IgD-negative memory B cell (primary cell): ENCODE results near the gene KCNC1. TPM values are rescaled to one million over a fixed set of nuclear protein-coding genes. Genes with fewer than 3 reads are reported as not detected.
A peak's percentile ranks its signal among the peaks of the same experiment; 100 is the strongest.

Experiments used
- H3K27ac Mint-ChIP-seq, 3 donors: one replicate each; pipeline ENCODE4 v1.8.0; 2020 to 2022; ENCODE audit warnings: mild to moderate bottlenecking in 3 of 3, mixed read lengths in 3 of 3, moderate library complexity in 1 of 3
- H3K27me3 Mint-ChIP-seq: one replicate; pipeline ENCODE4 v1.8.0; 2021; ENCODE audit warnings: mixed read lengths
- H3K36me3 Mint-ChIP-seq: one replicate; pipeline ENCODE4 v1.8.0; 2020; ENCODE audit warnings: mild to moderate bottlenecking, mixed read lengths
- H3K4me1 Mint-ChIP-seq, 3 donors: one replicate each; pipeline ENCODE4 v1.8.0; 2020 to 2022; ENCODE audit warnings: mixed read lengths in 3 of 3, mild to moderate bottlenecking in 1 of 3
- H3K4me3 Mint-ChIP-seq, 4 donors: one replicate each; pipeline ENCODE4 v1.8.0; 2020 to 2022; ENCODE audit warnings: mild to moderate bottlenecking in 4 of 4, mixed read lengths in 4 of 4, moderate library complexity in 3 of 4
- H3K9me3 Mint-ChIP-seq, 3 donors: one replicate each; pipeline ENCODE4 v1.8.0; 2020 to 2021; ENCODE audit warnings: mixed read lengths in 3 of 3, mild to moderate bottlenecking in 1 of 3
- polyA plus RNA-seq: library from polyadenylated mRNA; unstranded; fragments of 300-500 nt; fragmentation: Illumina TruSeq; gene quantifications from one replicate; pipeline ENCODE4 v1.2.3, GENCODE V29; 2021

Gene KCNC1
- polyA plus RNA-seq, 1 donor from 2014 or later, result 0.13 TPM

- H3K27ac Mint-ChIP-seq, result no peak overlapping the region
- peaks cover 6% of the 10 kb centered on the region for H3K36me3 Mint-ChIP-seq
Observed at GRCh38 chr11:17811352-17811751, 76.8 kb downstream of the KCNC1 start.

GRCh38 chr11:17812091-17812864 is 77.7 kb downstream of the KCNC1 start:
- Mint-ChIP-seq H3K27me3 (no peaks in the 10 kb centered on the region), H3K36me3 (peaks cover 4% of the 10 kb centered on the region), H3K4me1 (peaks cover 0 to 3% (median 0%) of the 10 kb centered on the region in 3 donors), H3K9me3 (peaks cover 0 to 2% (median 0%) of the 10 kb centered on the region in 3 donors), H3K27ac (no peak overlapping the region), H3K4me3 (no peak overlapping the region)

More at GRCh38 chr11:17811352-17811751, 76.8 kb downstream of the KCNC1 start:
- Mint-ChIP-seq H3K4me1 (peaks cover 0 to 3% (median 0%) of the 10 kb centered on the region in 3 donors), H3K27me3 (no peaks in the 10 kb centered on the region), H3K4me3 (no peak overlapping the region), H3K9me3 (peaks cover 0 to 2% (median 0%) of the 10 kb centered on the region in 3 donors)

- no peak overlapping the region for H3K4me3 Mint-ChIP-seq
- no peaks in the 10 kb centered on the region for H3K27me3 Mint-ChIP-seq
- H3K9me3 Mint-ChIP-seq, result peaks cover 0 to 2% (median 0%) of the 10 kb centered on the region in 3 donors
- no peak overlapping the region for H3K27ac Mint-ChIP-seq
- H3K36me3 Mint-ChIP-seq, result peaks cover 4% of the 10 kb centered on the region
- H3K4me1 Mint-ChIP-seq, result peaks cover 0 to 3% (median 0%) of the 10 kb centered on the region in 3 donors
Observed at GRCh38 chr11:17812865-17813187, 78.2 kb downstream of the KCNC1 start.

- Mint-ChIP-seq H3K9me3 (peaks cover 0 to 2% (median 0%) of the 10 kb centered on the region in 3 donors), H3K36me3 (peaks cover 2% of the 10 kb centered on the region), H3K27ac (no peak overlapping the region), H3K4me3 (no peak overlapping the region), H3K4me1 (peaks cover 0 to 3% (median 3%) of the 10 kb centered on the region in 3 donors), H3K27me3 (no peaks in the 10 kb centered on the region)
Observed at GRCh38 chr11:17813391-17814059, 78.9 kb downstream of the KCNC1 start.

GRCh38 chr11:17814546-17814945 is 80.0 kb downstream of the KCNC1 start:
- Mint-ChIP-seq H3K36me3 (no peaks in the 10 kb centered on the region), H3K27me3 (no peaks in the 10 kb centered on the region), H3K27ac (no peak overlapping the region), H3K4me1 (peaks cover 0 to 6% (median 3%) of the 10 kb centered on the region in 3 donors), H3K9me3 (peaks cover 0 to 2% (median 0%) of the 10 kb centered on the region in 3 donors), H3K4me3 (no peak overlapping the region)

- H3K27ac Mint-ChIP-seq, result no peak overlapping the region
- no peaks in the 10 kb centered on the region for H3K27me3 Mint-ChIP-seq
- H3K9me3 Mint-ChIP-seq, result no peaks in the 10 kb centered on the region
Observed at GRCh38 chr11:17816232-17816931, 81.8 kb downstream of the KCNC1 start.

GRCh38 chr11:17821648-17822400 is 87.2 kb downstream of the KCNC1 start:
- Mint-ChIP-seq H3K4me3 (no peak overlapping the region), H3K36me3 (peaks cover 19% of the 10 kb centered on the region), H3K27me3 (no peaks in the 10 kb centered on the region), H3K4me1 (peaks cover 0 to 6% (median 2%) of the 10 kb centered on the region in 3 donors), H3K9me3 (no peaks in the 10 kb centered on the region), H3K27ac (no peak overlapping the region)

More at GRCh38 chr11:17816232-17816931, 81.8 kb downstream of the KCNC1 start:
- peaks cover 0 to 6% (median 3%) of the 10 kb centered on the region in 3 donors for H3K4me1 Mint-ChIP-seq
- H3K4me3 Mint-ChIP-seq, result no peak overlapping the region
- no peaks in the 10 kb centered on the region for H3K36me3 Mint-ChIP-seq

GRCh38 chr11:17822401-17822781 is 87.8 kb downstream of the KCNC1 start:
- no peak overlapping the region for H3K27ac Mint-ChIP-seq

GRCh38 chr11:17827006-17827405 is 92.4 kb downstream of the KCNC1 start:
- no peaks in the 10 kb centered on the region for H3K9me3 Mint-ChIP-seq
- peaks cover 30% of the 10 kb centered on the region for H3K36me3 Mint-ChIP-seq
- no peaks in the 10 kb centered on the region for H3K27me3 Mint-ChIP-seq
- no peak overlapping the region for H3K27ac Mint-ChIP-seq
- H3K4me3 Mint-ChIP-seq, result no peak overlapping the region
- peaks cover 0 to 2% (median 0%) of the 10 kb centered on the region in 3 donors for H3K4me1 Mint-ChIP-seq

More at GRCh38 chr11:17822401-17822781, 87.8 kb downstream of the KCNC1 start:
- peak overlapping the region in 1 of 4 donors; percentile 43 for H3K4me3 Mint-ChIP-seq
- no peaks in the 10 kb centered on the region for H3K9me3 Mint-ChIP-seq
- H3K36me3 Mint-ChIP-seq, result peaks cover 19% of the 10 kb centered on the region
- no peaks in the 10 kb centered on the region for H3K27me3 Mint-ChIP-seq
- peaks cover 0 to 6% (median 2%) of the 10 kb centered on the region in 3 donors for H3K4me1 Mint-ChIP-seq

GRCh38 chr11:17828311-17828751 is 93.8 kb downstream of the KCNC1 start:
- H3K4me3 Mint-ChIP-seq, result no peak overlapping the region
- H3K9me3 Mint-ChIP-seq, result no peaks in the 10 kb centered on the region
- no peak overlapping the region for H3K27ac Mint-ChIP-seq
- H3K4me1 Mint-ChIP-seq, result peaks cover 0 to 2% (median 0%) of the 10 kb centered on the region in 3 donors
- H3K36me3 Mint-ChIP-seq, result peaks cover 29% of the 10 kb centered on the region
- H3K27me3 Mint-ChIP-seq, result no peaks in the 10 kb centered on the region

GRCh38 chr11:17831228-17831627 is 96.6 kb downstream of the KCNC1 start:
- no peaks in the 10 kb centered on the region for H3K27me3 Mint-ChIP-seq
- no peak overlapping the region for H3K4me3 Mint-ChIP-seq
- no peaks in the 10 kb centered on the region for H3K9me3 Mint-ChIP-seq
- peaks cover 19% of the 10 kb centered on the region for H3K36me3 Mint-ChIP-seq
- H3K27ac Mint-ChIP-seq, result no peak overlapping the region
- no peaks in the 10 kb centered on the region for H3K4me1 Mint-ChIP-seq

GRCh38 chr11:17831883-17832282 is 97.3 kb downstream of the KCNC1 start:
- Mint-ChIP-seq H3K9me3 (no peaks in the 10 kb centered on the region), H3K27ac (no peak overlapping the region), H3K27me3 (no peaks in the 10 kb centered on the region), H3K4me1 (no peaks in the 10 kb centered on the region), H3K36me3 (peaks cover 18% of the 10 kb centered on the region), H3K4me3 (no peak overlapping the region)
